HG03139 (cell line): Measurements from ENCODE around the gene DDI2.

Experiments
- ATAC-seq: cut with Tn5 transposase; IDR thresholded peaks from one replicate; pipeline ENCODE4 v1.9.1; 2021; ENCODE audit not compliant: unreplicated experiment

The DDI2 gene

GRCh38 chr1:15700508-15700907, 83.2 kb downstream of the DDI2 start:
- no peak for ATAC-seq

- ATAC-seq, result no peak
Measured at GRCh38 chr1:15701784-15702183, 84.5 kb downstream of the DDI2 start.

GRCh38 chr1:15702722-15703550, 85.7 kb downstream of the DDI2 start:
- no peak for ATAC-seq

GRCh38 chr1:15703562-15703961, 86.3 kb downstream of the DDI2 start:
- no peak for ATAC-seq

GRCh38 chr1:15704526-15705183, 87.4 kb downstream of the DDI2 start:
- no peak for ATAC-seq

- no peak for ATAC-seq
Measured at GRCh38 chr1:15705184-15705566, 87.9 kb downstream of the DDI2 start.

- ATAC-seq, result no peak
Measured at GRCh38 chr1:15706751-15707150, 89.5 kb downstream of the DDI2 start.

- ATAC-seq, result no peak
Measured at GRCh38 chr1:15707239-15707925, 90.1 kb downstream of the DDI2 start.

GRCh38 chr1:15708486-15709137, 91.4 kb downstream of the DDI2 start:
- ATAC-seq, result no peak

GRCh38 chr1:15709226-15709625, 92.0 kb downstream of the DDI2 start:
- ATAC-seq, result no peak

GRCh38 chr1:15712168-15712567, 94.9 kb downstream of the DDI2 start:
- ATAC-seq, result no peak

- no peak for ATAC-seq
Measured at GRCh38 chr1:15714406-15715136, 97.3 kb downstream of the DDI2 start.

GRCh38 chr1:15717418-15718125, 100.3 kb downstream of the DDI2 start:
- no peak for ATAC-seq

- no peak for ATAC-seq
Measured at GRCh38 chr1:15718199-15718601, 100.9 kb downstream of the DDI2 start.
